ENCODE results near the gene DCT.
"Not testable (repeated sequence)": the region's sequence is repeated elsewhere in the genome, so short reads cannot be mapped to it uniquely, and the experiment has no call there.

DCT gene

GRCh38 chr13:94479616-94480015 is at the start of gene DCT:
TSS of gene DCT (minus strand) at chr13:94479682. CDS start at chr13:94479255, 427 bp downstream.
- no peak for DNase-seq

DNA sequence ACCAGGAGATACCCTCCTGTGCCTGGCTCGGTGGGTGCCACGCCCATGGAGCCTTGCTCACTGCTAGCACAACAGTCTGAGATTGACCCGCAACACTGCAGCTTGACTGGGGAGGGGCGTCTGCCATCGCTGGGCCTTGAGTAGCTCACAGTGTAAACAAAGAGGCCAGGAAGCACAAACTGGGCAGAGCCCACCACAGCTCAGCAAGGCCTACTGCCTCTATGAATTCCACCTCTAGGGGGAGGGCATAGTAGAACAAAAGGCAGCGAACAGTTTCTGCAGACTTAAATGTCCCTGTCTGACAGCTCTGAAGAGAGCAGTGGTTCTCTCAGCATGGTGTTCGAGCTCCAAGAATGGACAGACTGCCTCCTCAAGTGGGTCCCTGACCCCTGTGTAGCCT is 47.5 kb upstream of the DCT start:
- not testable (repeated sequence) for DNase-seq

DNA sequence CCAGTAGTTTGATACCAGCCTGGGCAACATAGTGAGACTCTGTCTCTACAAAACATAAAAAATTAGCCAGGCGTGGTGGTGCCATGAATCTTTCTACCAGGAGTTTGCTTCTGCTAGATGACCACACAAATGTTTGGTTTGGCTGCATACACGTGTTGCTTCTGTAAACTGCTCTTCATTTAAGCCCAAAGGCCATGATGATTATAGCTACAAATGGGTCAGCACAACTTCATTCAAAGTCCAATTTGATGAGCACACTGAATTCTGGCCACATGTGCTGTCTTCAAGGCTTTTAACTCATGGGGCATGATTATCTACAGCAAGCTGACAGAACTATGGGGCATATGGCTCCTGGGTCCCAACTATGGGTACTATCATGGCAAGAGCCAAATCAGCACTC is 46.3 kb upstream of the DCT start:
- DNase-seq, result no peak

DNA sequence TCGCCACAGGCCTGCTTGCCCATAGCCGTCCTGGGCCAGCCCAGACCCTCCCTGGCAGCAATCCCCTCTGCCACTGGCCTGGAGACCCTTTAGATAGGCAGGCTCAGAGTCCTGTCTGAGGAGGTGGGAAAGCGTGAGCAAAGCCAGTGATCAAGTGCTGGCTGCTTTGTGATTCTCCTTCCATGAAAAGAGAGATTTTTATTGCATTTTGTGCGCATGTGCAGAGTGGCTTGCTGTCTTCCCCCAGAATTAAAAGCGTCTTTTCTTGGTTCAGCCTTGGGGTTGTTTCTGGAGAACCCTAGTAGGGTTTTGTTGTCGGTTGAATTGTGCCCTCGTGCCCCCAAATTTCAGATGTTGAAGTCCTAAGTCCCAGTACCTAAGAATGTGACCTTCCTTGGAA is 44.9 kb upstream of the DCT start:
- DNase-seq, result no peak

- DNase-seq, result no peak
Observed at GRCh38 chr13:94520001-94520400, 40.5 kb upstream of the DCT start.

DNA sequence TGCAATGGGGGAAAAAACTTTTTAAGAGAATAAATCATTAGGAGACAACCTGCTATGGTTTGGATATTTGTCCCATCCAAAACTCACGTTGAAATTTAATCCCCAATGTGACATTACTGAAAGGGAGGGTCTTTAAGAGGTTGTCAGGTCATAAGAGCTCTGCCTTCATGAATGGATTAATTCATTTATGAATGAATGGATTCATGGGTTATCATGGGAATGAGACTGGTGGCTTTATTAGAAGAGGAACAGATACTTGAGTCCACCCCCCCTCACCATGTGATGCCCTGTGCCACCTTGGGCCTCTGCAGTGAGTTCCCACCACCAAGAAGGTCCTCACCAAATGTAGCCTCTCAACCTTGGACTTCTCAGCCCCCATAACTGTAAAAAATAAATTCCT is 37.0 kb upstream of the DCT start:
- DNase-seq, result no peak

DNA sequence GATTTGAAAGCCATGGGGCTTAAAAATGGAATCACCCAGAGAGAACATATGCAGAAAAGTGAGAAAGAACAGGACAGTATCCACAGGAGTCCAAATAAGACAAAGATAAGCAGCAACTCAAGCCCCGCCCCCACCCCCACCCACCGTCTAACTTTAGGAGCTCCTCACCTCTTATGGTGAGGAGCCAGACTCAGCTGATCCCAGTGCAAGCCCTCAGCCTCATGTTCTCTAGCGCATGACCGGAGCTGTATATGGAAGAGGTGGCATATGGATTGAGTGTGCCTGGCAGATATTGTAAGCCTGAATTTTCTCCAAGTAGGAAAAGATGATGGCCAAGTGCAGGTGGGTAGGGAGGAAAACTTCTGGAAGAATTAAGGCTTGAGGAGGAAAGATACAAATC is 36.4 kb upstream of the DCT start:
- no peak for DNase-seq

- no peak for DNase-seq
Observed at GRCh38 chr13:94515374-94515773, 35.9 kb upstream of the DCT start.

DNA sequence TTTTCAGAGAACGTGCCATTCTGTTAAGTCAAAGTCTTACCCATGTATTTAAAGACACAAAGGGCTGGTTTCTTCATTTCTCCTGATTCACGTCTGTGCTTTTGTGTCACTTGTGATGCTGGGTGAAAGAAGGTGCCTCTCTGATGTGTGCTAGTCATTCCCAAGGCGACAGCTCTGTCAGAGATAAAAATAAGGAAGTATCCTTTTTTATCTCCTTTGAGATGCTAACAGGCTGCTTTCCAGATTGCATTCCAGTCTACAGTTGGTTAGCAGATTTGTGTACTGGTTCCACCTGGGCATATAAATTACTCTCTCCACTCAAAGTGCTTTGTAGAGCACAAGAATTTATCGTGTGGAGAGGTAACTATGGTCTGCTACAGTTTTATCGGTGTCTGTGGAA is 33.5 kb upstream of the DCT start:
- no peak for DNase-seq

- DNase-seq, result no peak
Observed at GRCh38 chr13:94505730-94506129, 26.2 kb upstream of the DCT start.

DNA sequence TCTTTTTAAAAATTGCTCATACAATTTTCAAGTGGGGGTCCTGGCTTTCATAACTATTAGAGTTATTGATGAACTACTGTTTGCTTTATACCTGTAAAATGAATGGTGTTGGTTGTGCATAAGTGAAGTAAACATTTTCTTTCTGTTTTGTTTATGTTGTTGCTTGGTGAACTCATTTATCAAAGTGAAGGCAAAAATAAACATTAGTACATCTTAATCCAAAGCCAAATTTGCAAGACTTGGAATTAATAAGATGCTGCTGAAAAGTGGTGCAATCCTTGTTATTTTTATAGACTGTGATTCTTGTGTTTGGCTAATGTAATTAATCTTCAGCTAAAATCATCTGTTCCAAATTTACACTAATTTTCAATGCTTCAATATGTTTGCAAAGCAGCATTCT is 24.4 kb upstream of the DCT start:
- DNase-seq, result no peak

DNA sequence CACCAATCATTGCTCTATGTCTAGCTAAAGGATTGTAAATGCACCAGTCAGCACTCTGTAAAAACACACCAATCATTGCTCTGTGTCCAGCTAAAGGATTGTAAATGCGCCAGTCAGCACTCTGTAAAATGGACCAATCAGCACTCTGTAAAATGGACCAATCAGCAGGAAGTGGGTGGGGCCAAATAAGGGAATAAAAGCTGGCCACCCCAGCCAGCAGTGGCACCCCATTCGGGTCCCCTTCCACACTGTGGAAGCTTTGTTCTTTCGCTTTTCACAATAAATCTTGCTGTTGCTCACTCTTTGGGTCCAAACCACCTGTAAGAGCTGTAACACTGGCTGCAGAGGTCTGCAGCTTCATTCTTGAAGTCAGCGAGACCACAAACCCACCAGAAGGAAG is 19.3 kb upstream of the DCT start:
- DNase-seq, result not testable (repeated sequence)

- no peak for DNase-seq
Observed at GRCh38 chr13:94495806-94496205, 16.3 kb upstream of the DCT start.

DNA sequence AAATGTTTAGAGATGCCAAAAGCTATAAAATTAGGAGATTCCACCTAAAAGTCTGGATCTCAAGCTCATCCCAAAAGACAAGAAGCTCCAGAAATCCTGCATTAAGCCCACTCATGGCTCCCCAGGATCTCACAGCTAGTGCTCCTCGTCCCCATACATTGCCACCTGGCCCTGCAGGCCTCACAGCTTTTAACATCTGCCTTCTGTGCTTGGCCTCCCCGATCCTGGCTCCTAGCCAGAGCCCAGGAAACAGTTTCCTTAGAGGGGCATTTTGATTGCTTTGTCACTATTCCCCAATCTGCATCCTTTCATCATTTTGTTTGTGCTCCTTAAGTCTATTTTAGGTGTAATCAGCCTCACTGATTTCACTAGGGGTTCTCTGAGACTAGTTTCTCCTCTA is 14.5 kb upstream of the DCT start:
- DNase-seq, result no peak

GRCh38 chr13:94487043-94487442 is 7.6 kb upstream of the DCT start:
- DNase-seq, result no peak

DNA sequence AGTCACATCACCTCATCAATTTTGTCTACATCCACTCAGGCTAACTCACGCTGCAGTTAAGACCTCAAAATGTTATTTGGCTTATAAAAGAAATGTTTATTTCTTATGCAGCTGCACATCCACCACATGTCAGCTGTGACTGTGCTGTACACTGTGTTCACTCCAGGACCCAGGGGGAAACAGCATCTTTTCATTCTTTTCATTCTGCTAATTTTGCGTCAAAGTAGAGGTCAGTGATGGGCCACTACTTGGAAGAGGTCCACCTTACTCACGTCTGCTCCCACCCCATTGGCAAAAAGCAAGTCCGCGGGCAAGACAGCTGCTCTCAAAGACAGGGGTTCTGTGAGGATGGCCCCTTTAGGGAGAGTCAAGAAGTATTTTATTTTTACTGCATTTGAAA is 4.5 kb upstream of the DCT start:
- DNase-seq, result no peak

DNA sequence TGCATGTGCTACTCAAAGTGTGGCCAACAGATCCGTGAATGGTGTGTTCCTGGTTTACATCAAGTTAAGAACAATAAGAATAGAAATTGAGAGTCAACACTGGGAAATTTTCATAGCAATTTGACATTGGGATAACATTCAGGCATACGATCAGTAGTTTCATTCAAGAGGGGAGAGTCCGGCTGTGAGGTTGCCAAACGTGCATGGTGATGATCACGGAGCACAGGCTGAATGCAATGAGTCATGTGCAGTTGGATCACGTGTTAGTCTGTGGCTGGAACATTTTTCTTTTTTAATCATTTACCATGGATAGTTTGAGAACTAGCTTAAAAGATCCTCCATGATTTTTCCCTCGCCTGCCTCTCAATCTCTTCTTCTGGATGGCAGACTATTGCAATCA is 2.5 kb upstream of the DCT start:
- DNase-seq, result no peak

DNA sequence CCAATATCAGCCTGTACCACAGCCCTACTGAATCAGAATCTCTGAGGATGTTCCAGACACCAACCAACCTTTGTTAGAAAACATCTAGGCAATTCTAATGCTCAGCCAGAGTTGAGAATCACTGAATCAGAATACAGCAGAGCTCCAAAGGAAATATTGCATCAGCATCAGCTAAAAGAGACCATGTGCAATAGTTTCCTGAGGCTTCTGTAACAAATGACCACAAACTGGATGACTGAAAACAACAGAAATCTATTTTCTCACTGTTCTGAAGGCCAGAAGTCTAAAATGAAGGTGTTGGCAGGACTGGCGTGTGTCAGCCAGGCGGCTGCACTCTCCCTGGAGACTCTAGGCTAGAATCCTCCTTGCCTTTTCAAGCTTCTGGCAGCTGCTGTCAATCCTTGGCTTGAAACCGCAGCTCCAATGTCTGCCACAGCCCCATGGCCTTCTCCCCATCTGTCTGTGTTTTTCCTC is 1.2 kb upstream of the DCT start:
- DNase-seq, result no peak

DNA sequence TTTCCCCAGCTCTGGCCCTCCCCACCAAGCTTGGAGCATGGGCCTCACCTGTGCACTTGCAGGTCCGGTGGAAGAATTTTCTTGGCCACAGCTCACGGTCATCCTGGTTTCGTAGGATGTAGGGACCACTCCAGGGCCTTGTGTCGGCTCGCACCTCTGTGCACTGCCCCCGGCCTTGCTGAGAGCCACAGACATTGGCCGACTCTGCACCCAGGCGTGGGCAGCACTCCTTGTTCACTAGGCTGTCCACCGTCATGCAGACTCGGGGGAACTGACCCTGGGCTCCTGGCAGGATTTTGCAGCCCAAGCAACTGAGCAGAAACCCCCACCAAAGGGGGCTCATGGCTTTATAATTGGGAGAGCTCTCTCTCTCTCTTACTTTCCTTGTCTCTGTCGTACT is 569 bp downstream of the DCT start:
- DNase-seq, result no peak

DNA sequence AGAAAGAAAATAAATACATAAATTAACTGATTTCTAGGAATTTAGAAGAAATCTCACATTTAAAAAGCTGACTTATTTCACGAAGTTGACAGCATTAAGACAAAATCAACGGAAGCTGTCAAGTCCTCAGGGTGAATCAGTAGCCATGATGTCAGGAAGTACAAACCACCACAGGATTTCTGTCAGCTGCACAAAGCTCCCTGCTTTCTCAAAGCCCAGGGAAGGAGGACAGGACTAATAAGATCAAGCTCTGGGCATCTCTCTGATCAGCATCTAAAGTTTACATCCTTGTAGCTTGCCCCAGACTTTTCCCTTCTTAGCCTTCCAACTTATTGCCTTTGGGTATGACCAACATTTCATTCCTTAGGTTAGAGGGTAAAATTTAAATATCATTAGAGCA is 9.4 kb downstream of the DCT start:
- DNase-seq, result no peak

DNA sequence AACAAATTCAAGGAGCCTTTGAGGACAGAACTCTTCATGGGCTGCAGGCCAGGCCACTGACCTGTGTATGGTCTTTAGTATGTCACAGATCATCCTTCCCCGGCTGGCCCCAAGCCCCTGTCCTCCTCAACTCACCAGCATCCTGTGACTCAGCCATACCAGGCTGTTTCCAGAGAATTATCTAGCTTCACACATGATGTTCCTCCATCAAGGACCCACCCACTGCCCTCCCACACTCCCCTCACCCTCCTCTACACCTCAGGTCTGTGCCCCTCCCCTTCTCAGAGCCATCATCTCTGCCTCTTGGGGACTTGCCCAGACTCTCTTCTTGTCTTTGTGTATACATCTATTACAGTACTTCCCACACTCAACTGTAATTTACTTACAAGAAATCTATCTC is 14.7 kb downstream of the DCT start:
- DNase-seq, result no peak

DNA sequence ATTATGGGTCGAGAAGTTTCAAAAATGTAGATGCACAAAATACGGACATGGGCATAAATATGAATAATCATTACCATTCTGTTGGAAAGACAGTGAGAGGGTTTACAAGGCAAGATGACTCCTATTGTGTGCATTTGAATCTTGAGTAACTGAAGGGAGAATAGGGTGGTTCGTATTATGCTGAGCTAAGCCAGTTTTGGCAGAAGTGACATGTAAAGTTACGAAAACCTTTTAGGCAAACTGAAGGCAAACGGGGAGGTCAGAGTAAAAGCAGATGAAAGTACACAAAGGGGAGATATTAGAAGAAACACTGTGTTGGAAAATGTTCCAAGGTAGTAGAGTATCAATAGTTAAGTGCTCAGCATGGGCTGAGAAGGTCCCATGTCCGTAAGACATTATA is 16.8 kb downstream of the DCT start:
- no peak for DNase-seq

DNA sequence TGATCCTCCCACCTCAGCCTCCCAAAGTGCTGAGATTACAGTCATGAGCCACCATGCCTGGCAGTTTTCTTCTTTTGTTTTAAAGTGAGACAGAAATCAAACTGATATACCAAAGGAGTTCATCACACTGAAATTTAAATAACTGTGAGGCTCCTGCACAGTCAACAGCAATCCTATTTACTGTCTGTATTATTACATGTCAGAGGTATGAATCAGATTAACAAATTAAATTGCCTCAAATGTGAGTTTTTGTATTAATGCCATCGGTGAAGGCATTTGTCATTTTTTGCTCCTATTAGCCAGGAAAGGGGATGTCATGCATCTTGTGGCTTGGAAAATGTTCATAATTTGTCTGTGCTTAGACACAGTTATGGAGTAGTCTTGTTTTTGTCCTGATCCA is 20.4 kb downstream of the DCT start:
- DNase-seq, result no peak

DNA sequence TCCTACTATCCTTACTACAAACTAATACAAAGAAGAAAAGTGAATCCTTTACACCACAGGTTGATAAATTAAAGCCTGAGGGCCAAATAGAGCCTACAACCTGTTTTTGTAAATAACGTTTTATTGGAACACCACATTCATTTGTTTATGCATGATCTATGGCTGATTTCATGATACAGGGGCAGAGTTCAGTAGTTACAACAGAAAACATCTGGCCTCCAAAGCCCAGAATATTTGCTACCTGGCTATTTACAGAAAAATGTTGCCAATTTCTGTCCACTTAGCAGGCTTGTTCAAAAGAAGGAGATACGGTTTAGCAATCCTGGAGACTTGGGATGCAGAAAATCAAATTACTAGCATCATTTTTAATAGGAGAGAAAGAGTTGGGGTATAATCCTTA is 24.1 kb downstream of the DCT start:
- no peak for DNase-seq

DNA sequence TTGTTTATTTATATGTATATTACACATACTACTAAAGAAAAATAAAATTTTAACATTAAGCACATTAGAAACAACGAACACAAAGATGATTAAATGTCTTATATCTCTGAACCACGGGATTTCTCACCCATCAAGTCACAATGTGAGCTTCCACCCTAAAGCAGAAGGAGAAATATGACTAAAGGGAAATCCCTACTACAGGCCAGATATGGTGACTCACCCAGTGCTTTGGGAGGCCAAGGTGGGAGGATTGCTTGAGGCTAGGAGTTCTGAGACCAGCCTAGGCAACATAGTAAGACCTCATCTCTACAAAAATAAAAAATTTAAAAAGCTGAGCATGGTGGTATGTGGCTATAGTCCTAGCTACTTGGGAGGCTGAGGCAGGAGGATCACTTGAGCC is 24.6 kb downstream of the DCT start:
- no peak for DNase-seq

DNA sequence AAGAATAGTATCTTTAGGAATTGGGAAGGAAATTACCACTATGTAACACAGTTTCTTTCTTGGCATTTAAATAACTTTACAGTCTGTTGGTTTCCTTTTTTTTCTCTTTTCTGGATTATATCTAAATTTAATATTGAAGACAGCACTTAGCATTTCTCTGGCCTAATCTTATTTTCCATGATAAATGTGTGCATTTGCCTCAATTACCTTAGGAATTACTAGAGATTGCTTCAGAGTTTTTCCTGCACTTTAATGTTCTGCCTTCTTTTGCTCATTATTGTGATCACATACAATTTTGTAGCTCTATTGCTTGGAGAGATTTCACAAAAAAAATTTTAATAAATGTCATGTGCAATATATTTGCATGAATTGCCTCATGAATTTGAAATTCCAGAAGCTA is 25.1 kb downstream of the DCT start:
- DNase-seq, result no peak

All from NCI-H1930 (cell line).